ENCODE measurements around the gene ELOA. TPM values are rescaled to one million over a fixed set of nuclear protein-coding genes. Genes with fewer than 3 reads are reported as not detected.
"Not testable (repeated sequence)": the region's sequence is repeated elsewhere in the genome, so short reads cannot be mapped to it uniquely, and the experiment has no call there.

ELOA gene
- total RNA-seq, 3 donors from 2014 or later = 32.9 to 35.5 (median 35.1) TPM

GRCh38 chr1:23799570-23800399 lies 56.5 kb downstream of the ELOA start:
- intact Hi-C loops (cut with DNase I, micrococcal nuclease) = loop anchor here in 1 of 2 donors (10.0 kb wide), 1 partner anchor 225 kb away; no protein-coding TSS in a partner anchor
- peaks cover 27% of the 10 kb centered on the region for H3K4me1 ChIP-seq (ENCODE audit: low read depth)
- no peaks in the 10 kb centered on the region for H3K36me3 ChIP-seq (ENCODE audit: low read depth)
- ATAC-seq = peak; percentile 73
- H3K9me3 ChIP-seq = no peaks in the 10 kb centered on the region
- peak; percentile 88 to 93 (median 88) for DNase-seq
- peak overlapping the region; percentile 90 for H3K4me3 ChIP-seq
- no peak for TF ChIP-seq CTCF (IDR thresholded peaks at IDR 0.05)

- H3K4me3 ChIP-seq = peak within 1 kb of the TSS; percentile 90
- ATAC-seq (peak; percentile 86), DNase-seq (peak; percentile 98 to 99 (median 99))
- no peaks in the 10 kb centered on the region for H3K9me3 ChIP-seq
- intact Hi-C loops (cut with DNase I, micrococcal nuclease) = loop anchor here in 1 of 2 donors (10.0 kb wide), 1 partner anchor 224 kb away; no protein-coding TSS in a partner anchor
- H3K36me3 ChIP-seq (ENCODE audit: low read depth) = no peaks in the 10 kb centered on the region
- TF ChIP-seq CTCF (IDR thresholded peaks at IDR 0.05) = no peak
- H3K4me1 ChIP-seq (ENCODE audit: low read depth) = peaks cover 27% of the 10 kb centered on the region
These were observed 57.4 kb downstream of the ELOA start, which contains the start of gene GALE for GRCh38 chr1:23800400-23801337. GALE (minus strand) TSS chr1:23800754; CDS start chr1:23799007, 1,747 bp downstream.

- Histone ChIP-seq H3K36me3 (ENCODE audit: low read depth) (no peaks in the 10 kb centered on the region), H3K9me3 (no peaks in the 10 kb centered on the region), H3K4me1 (ENCODE audit: low read depth) (peaks cover 26% of the 10 kb centered on the region), H3K4me3 (peak overlapping the region; percentile 90)
- ATAC-seq (no peak), DNase-seq (peak in 2 of 3 donors; percentile 59 to 69)
- no peak for TF ChIP-seq CTCF (IDR thresholded peaks at IDR 0.05)
- intact Hi-C loops (cut with DNase I, micrococcal nuclease) = loop anchor here in 1 of 2 donors (10.0 kb wide), 1 partner anchor 223 kb away; no protein-coding TSS in a partner anchor
These were observed 58.1 kb downstream of the ELOA start for GRCh38 chr1:23801338-23801748.

- peaks cover 23% of the 10 kb centered on the region for H3K4me1 ChIP-seq (ENCODE audit: low read depth)
- H3K36me3 ChIP-seq (ENCODE audit: low read depth) = no peaks in the 10 kb centered on the region
- TF ChIP-seq CTCF (IDR thresholded peaks at IDR 0.05) = no peak
- no peak overlapping the region for H3K4me3 ChIP-seq
- no peak for ATAC-seq
- peak in 2 of 3 donors; percentile 43 to 60 for DNase-seq
- H3K9me3 ChIP-seq = no peaks in the 10 kb centered on the region
- intact Hi-C loops (cut with DNase I, micrococcal nuclease) = loop anchor here in 1 of 2 donors (10.0 kb wide), 1 partner anchor 223 kb away; no protein-coding TSS in a partner anchor
These were observed 58.6 kb downstream of the ELOA start for GRCh38 chr1:23801876-23802275.

GRCh38 chr1:23802809-23803342 lies 59.6 kb downstream of the ELOA start:
- not testable (repeated sequence) for ATAC-seq; H3K36me3 ChIP-seq (ENCODE audit: low read depth); H3K9me3 ChIP-seq; DNase-seq; H3K4me3 ChIP-seq
- intact Hi-C loops (cut with DNase I, micrococcal nuclease) = loop anchor here in 1 of 2 donors (10.0 kb wide), 1 partner anchor 222 kb away; no protein-coding TSS in a partner anchor
- peaks cover 17% of the 10 kb centered on the region for H3K4me1 ChIP-seq (ENCODE audit: low read depth)

Measured in mucosa of descending colon (tissue), 3 donors.